Measurements from ENCODE around the gene PIK3R4. TPM values are rescaled to one million over a fixed set of nuclear protein-coding genes. Genes with fewer than 3 reads are reported as not detected.

PIK3R4 gene
- total RNA-seq, 3 donors from 2014 or later: 36.8 to 55.2 (median 38.7) TPM

DNA sequence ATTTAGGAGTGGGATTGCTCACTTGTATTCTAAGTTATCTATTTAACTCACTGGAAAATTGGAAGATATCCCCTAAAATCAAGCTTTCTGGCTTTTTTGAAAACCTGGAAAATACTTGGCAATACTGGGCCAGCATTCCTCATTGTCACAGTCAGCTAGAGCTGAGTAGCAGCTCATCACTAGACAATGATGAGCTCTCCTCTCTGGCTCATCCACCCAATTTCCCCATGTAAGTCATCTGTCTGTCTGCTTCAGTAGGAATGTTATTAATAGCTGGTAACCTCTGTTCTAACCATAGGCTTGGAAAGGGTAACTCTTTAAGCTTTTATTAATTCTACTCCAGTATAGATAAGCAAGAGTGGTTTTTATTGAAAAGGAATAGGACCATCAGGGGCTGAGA is 39.7 kb upstream of the PIK3R4 start:
- no peak overlapping the region for H3K27ac ChIP-seq
- H3K4me1 ChIP-seq: no peaks in the 10 kb centered on the region
- no peaks in the 10 kb centered on the region for H3K27me3 ChIP-seq
- intact Hi-C loops (cut with DNase I; ENCODE audit: low total_unique reads): no loop called here
- TF ChIP-seq POLR2AphosphoS5 (IDR thresholded peaks at IDR 0.05): no peak
- TF ChIP-seq POLR2A (IDR thresholded peaks at IDR 0.05): no peak
- TF ChIP-seq, protein P1, sequence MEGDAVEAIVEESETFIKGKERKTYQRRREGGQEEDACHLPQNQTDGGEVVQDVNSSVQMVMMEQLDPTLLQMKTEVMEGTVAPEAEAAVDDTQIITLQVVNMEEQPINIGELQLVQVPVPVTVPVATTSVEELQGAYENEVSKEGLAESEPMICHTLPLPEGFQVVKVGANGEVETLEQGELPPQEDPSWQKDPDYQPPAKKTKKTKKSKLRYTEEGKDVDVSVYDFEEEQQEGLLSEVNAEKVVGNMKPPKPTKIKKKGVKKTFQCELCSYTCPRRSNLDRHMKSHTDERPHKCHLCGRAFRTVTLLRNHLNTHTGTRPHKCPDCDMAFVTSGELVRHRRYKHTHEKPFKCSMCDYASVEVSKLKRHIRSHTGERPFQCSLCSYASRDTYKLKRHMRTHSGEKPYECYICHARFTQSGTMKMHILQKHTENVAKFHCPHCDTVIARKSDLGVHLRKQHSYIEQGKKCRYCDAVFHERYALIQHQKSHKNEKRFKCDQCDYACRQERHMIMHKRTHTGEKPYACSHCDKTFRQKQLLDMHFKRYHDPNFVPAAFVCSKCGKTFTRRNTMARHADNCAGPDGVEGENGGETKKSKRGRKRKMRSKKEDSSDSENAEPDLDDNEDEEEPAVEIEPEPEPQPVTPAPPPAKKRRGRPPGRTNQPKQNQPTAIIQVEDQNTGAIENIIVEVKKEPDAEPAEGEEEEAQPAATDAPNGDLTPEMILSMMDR (IDR thresholded peaks at IDR 0.05): no peak
- no peaks in the 10 kb centered on the region for H3K36me3 ChIP-seq
- no peaks in the 10 kb centered on the region for H3K9me3 ChIP-seq
- DNase-seq (ENCODE audit: low spot score in 2 of 2): no peak
- H3K4me3 ChIP-seq: no peak overlapping the region

DNA sequence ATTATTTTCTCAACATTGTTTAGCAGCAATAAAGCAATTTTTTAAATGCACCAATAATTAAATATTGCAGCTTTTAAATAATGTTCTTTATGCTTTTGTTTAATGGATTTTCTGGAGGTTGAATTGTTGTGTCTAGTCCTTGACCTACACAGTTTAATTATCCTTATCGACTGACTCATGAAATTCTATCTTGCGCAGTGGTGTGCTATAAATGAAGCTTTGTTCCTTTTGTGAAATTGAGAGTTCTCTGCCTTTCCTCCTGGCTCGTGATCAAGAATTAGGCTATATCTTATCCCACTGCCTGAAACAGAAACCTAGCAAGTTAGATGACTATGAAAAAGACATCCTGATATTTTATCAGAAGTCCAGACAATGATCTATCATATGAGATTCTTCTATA is 37.0 kb upstream of the PIK3R4 start:
- Histone ChIP-seq H3K27me3 (no peaks in the 10 kb centered on the region), H3K4me1 (no peaks in the 10 kb centered on the region), H3K9me3 (no peaks in the 10 kb centered on the region), H3K4me3 (no peak overlapping the region), H3K27ac (no peak overlapping the region), H3K36me3 (no peaks in the 10 kb centered on the region)
- TF ChIP-seq, protein P1 (IDR thresholded peaks at IDR 0.05): no peak
- TF ChIP-seq POLR2A (IDR thresholded peaks at IDR 0.05) (no peak), POLR2AphosphoS5 (IDR thresholded peaks at IDR 0.05) (no peak)
- no peak for DNase-seq (ENCODE audit: low spot score in 2 of 2)
- intact Hi-C loops (cut with DNase I; ENCODE audit: low total_unique reads): no loop called here

DNA sequence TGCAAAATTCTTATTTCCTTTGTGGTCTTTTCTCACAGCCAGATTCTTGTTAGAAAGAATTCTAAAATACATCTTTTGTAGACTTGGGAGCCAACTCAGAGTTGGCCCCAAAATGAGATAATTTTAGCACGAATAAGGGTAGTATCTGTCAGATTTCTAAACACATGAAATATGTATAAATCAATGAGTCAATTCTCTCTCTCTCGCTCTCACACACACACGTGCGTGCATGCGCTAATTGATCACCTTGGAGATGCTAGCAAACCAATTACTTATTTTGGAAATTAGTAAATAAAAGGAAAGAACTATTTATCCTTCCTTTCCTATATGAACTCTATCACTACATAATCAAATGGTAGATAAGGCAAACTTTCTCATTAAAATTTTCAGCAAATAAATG is 32.9 kb upstream of the PIK3R4 start:
- intact Hi-C loops (cut with DNase I; ENCODE audit: low total_unique reads): no loop called here
- H3K27ac ChIP-seq: no peak overlapping the region
- H3K9me3 ChIP-seq: no peaks in the 10 kb centered on the region
- H3K36me3 ChIP-seq: no peaks in the 10 kb centered on the region
- H3K4me1 ChIP-seq: no peaks in the 10 kb centered on the region
- TF ChIP-seq, protein P1 (IDR thresholded peaks at IDR 0.05): no peak
- no peak for TF ChIP-seq POLR2A (IDR thresholded peaks at IDR 0.05)
- H3K27me3 ChIP-seq: no peaks in the 10 kb centered on the region
- DNase-seq (ENCODE audit: low spot score in 2 of 2): no peak
- no peak overlapping the region for H3K4me3 ChIP-seq

- TF ChIP-seq, protein P1 (IDR thresholded peaks at IDR 0.05): no peak
- TF ChIP-seq POLR2AphosphoS5 (IDR thresholded peaks at IDR 0.05): no peak
- no peak for TF ChIP-seq POLR2A (IDR thresholded peaks at IDR 0.05)
- Histone ChIP-seq H3K27ac (no peak overlapping the region), H3K9me3 (no peaks in the 10 kb centered on the region), H3K4me1 (no peaks in the 10 kb centered on the region), H3K27me3 (no peaks in the 10 kb centered on the region), H3K4me3 (no peak overlapping the region), H3K36me3 (no peaks in the 10 kb centered on the region)
- no peak for DNase-seq (ENCODE audit: low spot score in 2 of 2)
- intact Hi-C loops (cut with DNase I; ENCODE audit: low total_unique reads): no loop called here
Observed at GRCh38 chr3:130779031-130779430, 32.4 kb upstream of the PIK3R4 start.

DNA sequence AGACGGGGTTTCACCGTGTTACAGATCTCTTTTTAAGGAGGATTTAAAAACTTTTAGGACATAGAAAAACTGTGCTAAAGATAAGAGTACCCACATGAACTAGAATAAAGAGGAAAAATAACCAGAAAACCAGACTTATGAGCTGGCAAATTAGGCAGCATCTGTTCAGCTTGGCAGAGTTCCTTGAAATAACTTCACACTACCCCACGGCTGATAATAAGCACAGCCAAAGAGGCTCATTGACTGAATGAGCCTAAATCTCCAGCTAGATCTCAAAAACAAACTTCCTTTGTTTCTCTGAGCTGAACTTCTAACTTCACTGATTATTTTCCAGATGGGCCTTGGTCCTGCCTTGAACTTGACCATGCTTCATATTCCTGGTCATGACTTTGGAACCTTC is 26.7 kb upstream of the PIK3R4 start:
- no peaks in the 10 kb centered on the region for H3K36me3 ChIP-seq
- H3K27me3 ChIP-seq: no peaks in the 10 kb centered on the region
- TF ChIP-seq, protein P1 (IDR thresholded peaks at IDR 0.05): no peak
- TF ChIP-seq POLR2A (IDR thresholded peaks at IDR 0.05) (no peak), POLR2AphosphoS5 (IDR thresholded peaks at IDR 0.05) (no peak)
- H3K4me1 ChIP-seq: no peaks in the 10 kb centered on the region
- H3K27ac ChIP-seq: no peak overlapping the region
- H3K9me3 ChIP-seq: no peaks in the 10 kb centered on the region
- intact Hi-C loops (cut with DNase I; ENCODE audit: low total_unique reads): no loop called here
- DNase-seq (ENCODE audit: low spot score in 2 of 2): no peak
- no peak overlapping the region for H3K4me3 ChIP-seq

All from breast epithelium (tissue), 4 donors.